ENCODE measurements around the gene PCNX2. TPM values are rescaled to one million over a fixed set of nuclear protein-coding genes. Genes with fewer than 3 reads are reported as not detected.

PCNX2 gene
- total RNA-seq, 1 experiment from 2014 or later: 50.8 TPM

DNA sequence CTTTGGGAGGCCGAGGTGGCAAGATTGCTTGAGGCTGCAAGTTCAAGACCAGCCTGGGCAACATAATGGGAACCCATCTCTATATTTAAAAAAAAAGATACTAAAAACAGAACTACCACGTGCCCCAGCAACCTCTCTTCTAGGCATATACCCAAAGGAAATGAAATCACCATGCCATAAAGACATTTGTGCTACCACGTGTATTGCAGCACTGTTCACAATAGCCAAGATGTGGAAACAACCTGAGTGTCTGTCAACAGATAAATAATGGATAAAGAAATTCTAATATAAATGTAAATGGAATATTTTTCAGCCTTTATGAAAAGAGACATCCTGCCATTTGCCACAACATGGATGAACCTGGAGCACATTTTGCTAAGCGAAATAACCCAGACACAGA, 128.6 kb downstream of the PCNX2 start (continued):
- TF ChIP-seq, protein P1, sequence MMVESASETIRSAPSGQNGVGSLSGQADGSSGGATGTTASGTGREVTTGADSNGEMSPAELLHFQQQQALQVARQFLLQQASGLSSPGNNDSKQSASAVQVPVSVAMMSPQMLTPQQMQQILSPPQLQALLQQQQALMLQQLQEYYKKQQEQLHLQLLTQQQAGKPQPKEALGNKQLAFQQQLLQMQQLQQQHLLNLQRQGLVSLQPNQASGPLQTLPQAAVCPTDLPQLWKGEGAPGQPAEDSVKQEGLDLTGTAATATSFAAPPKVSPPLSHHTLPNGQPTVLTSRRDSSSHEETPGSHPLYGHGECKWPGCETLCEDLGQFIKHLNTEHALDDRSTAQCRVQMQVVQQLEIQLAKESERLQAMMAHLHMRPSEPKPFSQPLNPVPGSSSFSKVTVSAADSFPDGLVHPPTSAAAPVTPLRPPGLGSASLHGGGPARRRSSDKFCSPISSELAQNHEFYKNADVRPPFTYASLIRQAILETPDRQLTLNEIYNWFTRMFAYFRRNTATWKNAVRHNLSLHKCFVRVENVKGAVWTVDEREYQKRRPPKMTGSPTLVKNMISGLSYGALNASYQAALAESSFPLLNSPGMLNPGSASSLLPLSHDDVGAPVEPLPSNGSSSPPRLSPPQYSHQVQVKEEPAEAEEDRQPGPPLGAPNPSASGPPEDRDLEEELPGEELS (CRISPR knock-in tag; IDR thresholded peaks at IDR 0.05): no peak
- TF ChIP-seq IRF2 (CRISPR knock-in tag; IDR thresholded peaks at IDR 0.05; ENCODE audit: borderline replicate concordance, low read depth) (no peak), ZBTB43 (CRISPR knock-in tag; IDR thresholded peaks at IDR 0.05) (no peak)

DNA sequence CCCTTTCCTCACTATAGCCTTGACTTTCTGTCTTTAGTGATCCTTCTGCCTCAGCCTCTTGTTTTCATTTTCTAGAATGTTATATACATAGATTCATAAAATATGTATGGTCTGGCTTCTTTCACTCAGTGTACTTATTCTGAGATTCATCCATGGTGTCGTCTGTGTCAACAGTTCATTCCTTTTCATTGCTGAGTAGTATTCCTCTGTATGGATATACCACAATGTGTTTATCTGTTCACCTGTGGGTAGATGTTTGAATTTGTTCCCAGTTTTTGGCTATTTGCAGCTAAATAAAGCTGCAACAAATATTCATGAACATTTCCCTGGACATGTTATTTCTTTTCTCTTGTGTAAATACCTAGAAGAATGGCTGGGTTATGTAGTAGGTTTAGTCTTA, 131.8 kb downstream of the PCNX2 start:
- Mint-ChIP-seq H3K27me3 (ENCODE audit: low read depth) (no peaks in the 10 kb centered on the region), H3K36me3 (peaks cover 55% of the 10 kb centered on the region), H3K4me3 (no peak overlapping the region), H3K9me3 (peaks cover 30% of the 10 kb centered on the region), H3K4me1 (no peaks in the 10 kb centered on the region), H3K27ac (no peak overlapping the region)
- DNase-seq (ENCODE audit: low spot score): no peak
- CTCF ChIA-PET: no interaction called here
- POLR2A ChIA-PET: no interaction called here
- TF ChIP-seq GTF2I (CRISPR knock-in tag; conservative IDR thresholded peaks at IDR 0.05) (peak; percentile 78), ZNF396 (CRISPR knock-in tag; IDR thresholded peaks at IDR 0.05; ENCODE audit: borderline replicate concordance) (no peak)
- ATAC-seq: no peak

- ATAC-seq (no peak), DNase-seq (ENCODE audit: low spot score) (no peak)
- H3K27ac Mint-ChIP-seq: no peak overlapping the region
- no peak overlapping the region for H3K4me3 Mint-ChIP-seq
- H3K36me3 Mint-ChIP-seq: peaks cover 58% of the 10 kb centered on the region
- no peaks in the 10 kb centered on the region for H3K27me3 Mint-ChIP-seq (ENCODE audit: low read depth)
- no peaks in the 10 kb centered on the region for H3K9me3 Mint-ChIP-seq
- ChIA-PET CTCF (no interaction called here), POLR2A (no interaction called here)
- H3K4me1 Mint-ChIP-seq: no peaks in the 10 kb centered on the region
- no peak for TF ChIP-seq ZNF281 (CRISPR knock-in tag; IDR thresholded peaks at IDR 0.05)
- TF ChIP-seq ERG (CRISPR knock-in tag; IDR thresholded peaks at IDR 0.05): no peak
- TF ChIP-seq PRDM15 (CRISPR knock-in tag; IDR thresholded peaks at IDR 0.05): no peak
- no peak for TF ChIP-seq MLX (CRISPR knock-in tag; IDR thresholded peaks at IDR 0.05)
- TF ChIP-seq ZBTB21 (CRISPR knock-in tag; IDR thresholded peaks at IDR 0.05; ENCODE audit: borderline replicate concordance): no peak
- no peak for TF ChIP-seq STAT6 (CRISPR knock-in tag; conservative IDR thresholded peaks at IDR 0.05; ENCODE audit: low read depth)
- TF ChIP-seq GABPB1 (CRISPR knock-in tag; IDR thresholded peaks at IDR 0.05): no peak
- TF ChIP-seq ATF6 (CRISPR knock-in tag; IDR thresholded peaks at IDR 0.05): no peak
- TF ChIP-seq ZNF396 (CRISPR knock-in tag; IDR thresholded peaks at IDR 0.05; ENCODE audit: borderline replicate concordance): no peak
- TF ChIP-seq, protein P2, sequence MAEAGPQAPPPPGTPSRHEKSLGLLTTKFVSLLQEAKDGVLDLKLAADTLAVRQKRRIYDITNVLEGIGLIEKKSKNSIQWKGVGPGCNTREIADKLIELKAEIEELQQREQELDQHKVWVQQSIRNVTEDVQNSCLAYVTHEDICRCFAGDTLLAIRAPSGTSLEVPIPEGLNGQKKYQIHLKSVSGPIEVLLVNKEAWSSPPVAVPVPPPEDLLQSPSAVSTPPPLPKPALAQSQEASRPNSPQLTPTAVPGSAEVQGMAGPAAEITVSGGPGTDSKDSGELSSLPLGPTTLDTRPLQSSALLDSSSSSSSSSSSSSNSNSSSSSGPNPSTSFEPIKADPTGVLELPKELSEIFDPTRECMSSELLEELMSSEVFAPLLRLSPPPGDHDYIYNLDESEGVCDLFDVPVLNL (CRISPR knock-in tag; IDR thresholded peaks at IDR 0.05; ENCODE audit: borderline replicate concordance, low read depth): no peak
Measured at GRCh38 chr1:233158322-233158721, 137.2 kb downstream of the PCNX2 start.

Measured in WTC11 (cell line).